HG03135 (cell line): ENCODE results near the gene ZACN.

ENCODE experiments used
- ATAC-seq: cut with Tn5 transposase; IDR thresholded peaks from one replicate; pipeline ENCODE4 v1.9.1; 2021; ENCODE audit warnings: mild to moderate bottlenecking, moderate library complexity; ENCODE audit not compliant: unreplicated experiment

Gene ZACN

DNA sequence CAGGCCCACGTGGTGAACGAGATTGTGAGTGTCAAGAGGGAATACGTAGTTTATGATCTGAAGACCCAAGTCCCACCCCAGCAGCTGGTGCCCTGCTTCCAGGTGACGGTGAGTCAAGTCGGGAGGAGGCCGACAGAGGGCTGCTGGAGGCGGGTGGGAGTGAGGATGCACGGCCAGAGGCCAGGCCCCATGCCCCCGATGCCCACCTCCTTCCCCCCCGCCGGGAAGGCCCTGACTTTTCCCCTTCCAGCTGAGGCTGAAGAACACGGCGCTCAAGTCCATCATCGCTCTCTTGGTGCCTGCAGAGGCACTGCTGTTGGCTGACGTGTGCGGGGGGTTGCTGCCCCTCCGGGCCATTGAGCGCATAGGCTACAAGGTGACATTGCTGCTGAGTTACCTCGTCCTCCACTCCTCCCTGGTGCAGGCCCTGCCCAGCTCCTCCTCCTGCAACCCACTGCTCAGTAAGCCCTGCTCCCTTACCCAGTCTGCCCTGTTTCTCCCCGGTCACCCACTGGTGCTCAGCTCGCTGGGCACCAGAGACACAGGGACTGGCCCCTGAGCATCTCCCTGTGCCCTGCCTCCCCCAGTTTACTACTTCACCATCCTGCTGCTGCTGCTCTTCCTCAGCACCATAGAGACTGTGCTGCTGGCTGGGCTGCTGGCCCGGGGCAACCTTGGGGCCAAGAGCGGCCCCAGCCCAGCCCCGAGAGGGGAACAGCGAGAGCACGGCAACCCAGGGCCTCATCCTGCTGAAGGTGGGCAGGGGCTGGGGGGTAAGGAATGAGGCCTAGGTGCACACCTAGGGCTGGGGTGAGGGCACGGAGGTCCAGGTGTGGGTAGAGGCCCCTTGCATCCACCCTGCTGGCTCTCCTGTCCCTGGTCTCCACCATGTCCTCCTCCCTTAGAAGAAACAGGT, 2.6 kb downstream of the ZACN start:
- no peak for ATAC-seq

DNA sequence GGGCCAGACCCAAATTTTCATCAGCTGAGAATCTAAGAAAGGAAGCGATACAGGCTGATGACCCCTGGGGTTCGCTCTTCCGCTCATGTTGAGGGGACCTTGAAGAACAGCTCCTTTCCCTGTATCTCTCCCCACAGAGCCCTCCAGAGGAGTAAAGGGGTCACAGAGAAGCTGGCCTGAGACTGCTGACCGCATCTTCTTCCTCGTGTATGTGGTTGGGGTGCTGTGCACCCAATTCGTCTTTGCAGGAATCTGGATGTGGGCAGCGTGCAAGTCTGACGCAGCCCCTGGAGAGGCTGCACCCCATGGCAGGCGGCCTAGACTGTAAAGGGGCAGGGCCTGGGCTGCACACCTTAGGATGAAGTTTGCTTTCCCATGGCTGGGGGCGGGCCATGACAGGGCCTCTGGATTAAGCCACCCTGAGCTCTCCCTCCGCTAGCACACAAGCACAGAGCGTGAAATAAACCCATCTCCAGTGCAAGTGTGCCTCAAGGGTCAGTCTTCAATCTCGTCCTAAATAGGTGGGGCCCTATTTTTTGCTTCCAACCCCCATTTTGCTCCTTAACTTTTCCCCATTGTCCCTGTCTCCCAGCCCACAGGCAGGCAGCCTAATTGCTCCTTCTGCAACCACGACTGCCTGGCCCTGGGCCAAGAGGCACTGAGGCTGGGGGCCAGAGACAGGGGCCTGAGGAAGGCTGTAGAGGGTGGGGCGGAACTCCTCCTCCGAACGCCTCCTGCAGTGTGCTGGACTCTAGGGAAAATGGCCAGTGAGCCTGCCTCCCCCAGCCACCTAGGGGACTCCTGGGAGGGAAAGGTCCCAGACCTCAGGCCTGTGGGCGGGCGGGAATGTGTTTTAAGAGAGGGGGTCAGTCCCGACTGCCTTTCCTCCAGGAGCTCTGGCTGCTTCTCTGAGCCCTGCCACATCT, 3.6 kb downstream of the ZACN start:
- no peak for ATAC-seq

DNA sequence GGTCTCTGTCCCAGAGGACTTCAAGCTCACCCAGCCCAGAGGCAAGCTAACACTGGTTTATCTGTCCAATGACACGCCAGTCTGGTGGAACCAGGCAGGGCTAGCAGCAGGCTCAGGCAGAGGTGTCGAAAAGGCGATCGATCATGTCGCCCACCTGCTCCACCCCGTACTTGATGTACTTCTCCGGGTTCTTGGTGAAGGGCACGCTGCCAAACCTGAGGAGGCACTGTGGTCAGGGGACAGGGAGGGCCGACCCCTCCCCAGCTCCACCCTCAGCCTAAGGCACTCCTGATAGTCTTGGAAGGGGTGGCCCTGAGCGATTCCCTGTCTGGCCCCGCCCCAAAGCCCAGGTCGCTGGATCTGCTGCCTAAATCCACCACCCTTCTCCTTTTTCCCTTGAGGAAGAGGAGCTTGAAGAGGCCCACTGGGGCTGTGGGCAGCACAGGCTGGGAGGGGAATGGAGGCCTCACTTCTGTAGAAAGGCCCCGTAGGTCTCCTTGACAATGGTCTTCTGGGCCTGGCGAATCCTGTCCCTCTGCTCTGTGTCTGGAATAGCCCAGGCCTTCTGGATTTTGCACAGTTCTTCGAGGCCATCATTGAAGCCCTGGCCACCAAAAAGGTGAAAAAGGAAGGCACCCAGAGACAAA, 4.7 kb downstream of the ZACN start:
- ATAC-seq = no peak

DNA sequence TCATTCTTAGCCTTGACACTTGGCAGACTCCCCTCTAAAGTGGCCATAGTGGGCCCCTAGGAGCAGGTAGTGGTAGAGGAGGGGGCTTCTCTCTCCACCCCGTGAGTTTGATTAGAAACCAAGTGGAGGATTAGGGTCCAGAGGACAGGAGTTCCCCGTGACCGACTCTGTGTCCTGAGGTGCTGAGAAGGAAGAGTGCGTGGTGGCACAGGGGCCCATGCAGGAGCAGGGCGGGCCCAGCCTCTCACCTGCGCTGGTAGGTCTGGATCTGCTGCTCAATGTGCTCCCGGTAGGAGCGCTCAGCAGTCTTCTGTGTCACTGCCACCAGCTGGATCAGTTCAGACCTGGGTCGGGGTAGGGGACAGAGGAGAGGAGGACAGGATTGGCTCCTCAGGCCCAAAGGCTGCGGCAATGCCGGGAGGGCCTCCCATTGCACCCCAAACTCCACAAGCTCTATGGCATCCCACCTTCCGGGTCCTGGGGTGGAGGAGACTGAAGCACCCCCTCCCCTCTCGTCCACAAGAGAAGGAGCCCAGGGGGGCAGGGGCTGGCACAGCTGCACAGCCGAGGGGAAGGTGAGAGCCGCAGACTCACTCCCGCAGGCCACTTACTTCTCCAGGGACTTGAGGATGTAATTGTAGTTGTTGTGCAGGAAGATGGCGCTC, 6.2 kb downstream of the ZACN start:
- no peak for ATAC-seq

DNA sequence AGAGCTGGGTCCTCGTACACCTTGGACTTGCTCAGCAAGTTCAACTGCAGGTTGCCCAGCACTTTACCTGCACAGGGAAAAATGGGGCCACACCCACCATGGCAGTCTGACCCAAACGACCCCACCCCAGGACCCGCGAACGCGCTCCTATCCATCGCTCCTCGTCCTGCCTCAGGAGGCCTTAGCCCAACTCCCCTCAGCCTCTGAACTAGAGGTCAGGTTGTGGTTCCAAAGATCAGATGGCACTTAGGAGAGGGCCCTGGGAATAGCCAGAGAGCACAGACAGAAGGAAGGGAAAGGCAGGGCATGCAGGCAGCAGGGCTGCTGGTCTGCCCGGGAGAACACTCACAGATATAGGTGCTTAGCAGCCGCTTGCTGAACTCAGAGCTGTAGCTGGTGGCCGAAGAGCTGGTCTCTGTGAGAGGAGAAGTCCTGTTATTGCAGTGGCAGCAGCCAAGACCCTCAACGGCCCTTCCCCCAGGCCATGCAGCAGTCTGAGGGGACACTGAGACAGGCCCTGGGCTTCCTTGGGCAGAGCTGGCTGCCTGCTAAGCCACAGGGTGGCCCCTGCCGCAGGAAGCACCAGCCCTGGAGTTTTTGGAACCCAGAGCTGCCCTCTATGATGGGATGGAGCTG, 6.9 kb downstream of the ZACN start:
- ATAC-seq = no peak

DNA sequence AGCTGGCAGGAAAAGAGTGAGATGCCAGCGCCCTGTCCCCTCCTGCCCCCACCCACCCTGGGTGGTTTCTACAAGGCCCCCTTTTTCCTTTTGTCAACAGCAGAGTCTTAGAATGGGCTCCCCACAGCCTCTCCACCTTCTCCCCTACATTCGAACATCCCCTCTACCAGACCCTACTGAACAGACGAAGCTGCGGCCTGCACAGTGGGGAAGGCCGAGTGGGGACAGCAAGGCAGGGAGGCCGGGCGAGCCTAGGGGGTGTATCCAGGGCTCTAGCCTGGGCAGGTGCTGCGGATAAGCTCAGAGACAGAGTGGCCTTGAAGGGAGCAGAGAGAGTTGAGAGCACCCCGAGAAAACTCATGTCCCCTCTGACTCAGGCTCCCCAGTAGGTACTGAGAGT, 7.4 kb downstream of the ZACN start:
- ATAC-seq = no peak

DNA sequence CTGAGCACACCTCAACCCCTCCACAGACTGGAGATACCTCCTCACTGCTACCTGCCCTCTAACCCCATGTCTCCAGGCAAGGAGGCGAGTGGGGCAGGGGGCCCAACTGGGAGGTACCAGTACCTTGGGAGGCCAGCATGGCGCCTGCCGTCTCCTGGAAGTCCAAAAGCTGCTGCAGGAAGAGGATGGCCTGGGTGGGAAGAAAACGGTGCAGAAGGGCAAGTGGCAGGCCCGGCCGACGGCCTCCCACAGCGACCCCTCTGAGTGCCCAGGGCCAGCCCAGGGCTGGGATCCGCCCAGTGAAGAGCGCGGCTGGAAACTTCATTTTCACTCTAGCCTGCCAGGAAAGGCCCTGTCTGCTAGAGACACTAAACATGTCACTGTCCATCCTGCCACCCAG, 8.5 kb downstream of the ZACN start:
- ATAC-seq = no peak

- no peak for ATAC-seq
Measured at GRCh38 chr17:76088041-76088867, 9.3 kb downstream of the ZACN start.

DNA sequence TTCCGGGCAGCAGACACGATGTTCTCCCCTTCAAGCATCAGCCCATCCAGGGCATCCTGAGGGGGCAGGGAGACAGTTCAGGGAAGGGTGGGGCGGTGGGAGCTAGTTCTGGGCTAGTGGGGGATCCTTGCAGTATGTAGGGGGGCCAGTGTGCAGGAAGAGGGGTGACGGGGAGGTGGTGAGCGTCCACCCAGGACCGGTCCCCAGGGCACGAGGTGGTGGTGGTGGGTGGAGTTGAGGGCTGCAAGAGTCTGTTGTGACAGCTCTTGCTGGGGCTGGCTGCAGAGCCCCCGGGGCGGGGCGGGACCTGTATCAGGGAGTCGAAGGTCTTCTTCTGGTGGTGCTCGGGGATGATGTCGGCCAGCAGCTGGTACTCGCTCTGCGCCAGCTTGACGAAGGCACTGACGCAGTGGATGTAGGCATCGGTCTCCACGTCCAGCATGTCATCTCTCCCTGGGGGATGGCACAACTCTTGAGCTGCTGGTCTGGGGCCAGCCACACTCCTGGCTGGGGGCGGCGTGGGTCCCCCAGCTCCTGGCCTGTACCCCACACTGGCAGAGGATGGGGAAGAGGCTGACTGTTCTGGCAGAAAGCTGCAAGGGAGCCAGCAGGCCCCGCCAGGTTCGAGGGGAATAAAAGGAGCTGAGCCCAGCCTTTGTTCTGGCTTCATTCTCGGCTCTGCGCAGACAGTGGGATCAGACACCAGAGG, 10.0 kb downstream of the ZACN start:
- ATAC-seq = no peak

GRCh38 chr17:76089680-76090516, 10.9 kb downstream of the ZACN start:
- no peak for ATAC-seq

- ATAC-seq = no peak
Measured at GRCh38 chr17:76090517-76091129, 11.6 kb downstream of the ZACN start.

GRCh38 chr17:76091526-76092286, 12.7 kb downstream of the ZACN start:
- ATAC-seq = no peak

- no peak for ATAC-seq
Measured at GRCh38 chr17:76092526-76093413, 13.8 kb downstream of the ZACN start.

DNA sequence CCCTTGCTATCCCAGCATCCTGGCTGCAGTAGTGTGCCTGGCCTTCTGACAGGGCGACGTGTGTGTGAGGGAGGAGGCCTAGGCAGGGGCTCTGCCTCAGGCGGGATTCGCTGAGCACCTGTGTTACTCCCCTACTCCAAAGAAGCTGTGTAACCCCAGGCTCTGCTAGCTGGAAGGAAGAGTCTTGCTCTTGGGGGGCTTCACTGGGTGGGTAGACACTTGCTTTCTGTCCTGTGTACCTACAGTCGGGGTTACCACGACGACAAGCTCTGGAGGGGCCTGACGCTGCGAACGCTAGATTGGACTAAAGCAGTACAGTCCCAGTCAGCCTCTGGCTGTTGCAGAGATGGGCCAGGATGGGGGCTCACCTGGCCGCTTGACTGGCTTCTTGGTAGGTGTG, 15.1 kb downstream of the ZACN start:
- ATAC-seq = no peak

DNA sequence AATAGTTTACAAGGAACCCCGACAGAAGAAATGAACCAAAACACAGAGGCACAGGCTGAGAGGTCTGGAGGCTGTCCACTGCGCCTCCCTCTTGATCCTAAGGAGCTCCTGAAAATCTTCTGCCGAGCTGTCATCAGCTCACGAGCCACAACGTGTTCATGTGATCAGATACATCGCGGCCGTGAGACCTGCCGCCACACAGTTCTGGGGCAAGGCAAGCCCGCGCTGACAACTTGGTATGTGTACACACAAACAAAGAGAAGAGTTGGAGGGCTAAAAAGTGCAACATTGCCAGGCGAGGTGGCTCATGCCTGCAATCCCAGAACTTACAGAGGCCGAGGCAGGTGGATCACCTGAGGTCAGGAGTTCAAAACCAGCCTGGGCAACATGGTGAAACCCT, 17.0 kb downstream of the ZACN start:
- ATAC-seq = no peak
